Coronary artery (tissue), 2 donors: Measurements from ENCODE around the gene CROCC2.
A peak's percentile ranks its signal among the peaks of the same experiment; 100 is the strongest.
"Not testable (repeated sequence)": the region's sequence is repeated elsewhere in the genome, so short reads cannot be mapped to it uniquely, and the experiment has no call there.

Experiments used
- DNase-seq: peaks from one replicate; pipeline ENCODE4 v3.0.0-alpha.2; 2017; ENCODE audit warnings: low spot score
- H3K27ac ChIP-seq, 2 donors: fragments of 200-600 bp; sonication (generic); one replicate each; pipeline ENCODE4 v1.5.1; 2016 to 2019
- H3K4me3 ChIP-seq: fragments of 200-600 bp; sonication (generic); 2 replicates; pipeline ENCODE4 v1.5.1; 2016; ENCODE audit warnings: mild to moderate bottlenecking, moderate library complexity
- CTCF ChIP-seq: fragments of 200-600 bp; sonication (generic); IDR thresholded peaks from one replicate; pipeline ENCODE4 v1.5.1; 2019; ENCODE audit warnings: antibody characterized with exemption

CROCC2 gene

GRCh38 chr2:240970816-240971215 lies 64.7 kb downstream of the CROCC2 start:
- no peak overlapping the region for H3K27ac ChIP-seq
- no peak overlapping the region for H3K4me3 ChIP-seq
- TF ChIP-seq CTCF: no peak
- DNase-seq: no peak

GRCh38 chr2:240972201-240972600 lies 66.1 kb downstream of the CROCC2 start:
- TF ChIP-seq CTCF: no peak
- no peak for DNase-seq
- H3K4me3 ChIP-seq: no peak overlapping the region
- H3K27ac ChIP-seq: peak overlapping the region in 1 of 2 donors; percentile 22

- no peak for TF ChIP-seq CTCF
- DNase-seq: no peak
- Histone ChIP-seq H3K4me3 (no peak overlapping the region), H3K27ac (peak overlapping the region in 1 of 2 donors; percentile 24)
Measured at GRCh38 chr2:240972636-240973521, 66.7 kb downstream of the CROCC2 start.

GRCh38 chr2:240974771-240975572 lies 68.8 kb downstream of the CROCC2 start:
- Histone ChIP-seq H3K4me3 (no peak overlapping the region), H3K27ac (no peak overlapping the region)
- no peak for TF ChIP-seq CTCF
- DNase-seq: no peak

- not testable (repeated sequence) for H3K27ac ChIP-seq, H3K4me3 ChIP-seq, DNase-seq
Measured at GRCh38 chr2:240975903-240976302, 69.8 kb downstream of the CROCC2 start.

GRCh38 chr2:240981280-240981679 lies 75.1 kb downstream of the CROCC2 start:
- no peak for DNase-seq
- Histone ChIP-seq H3K4me3 (no peak overlapping the region), H3K27ac (no peak overlapping the region)
- no peak for TF ChIP-seq CTCF

- TF ChIP-seq CTCF: no peak
- DNase-seq: no peak
- Histone ChIP-seq H3K27ac (no peak overlapping the region), H3K4me3 (no peak overlapping the region)
Measured at GRCh38 chr2:240981871-240982800, 76.0 kb downstream of the CROCC2 start.
